ENCODE results near the gene MEIKIN.
"Not testable (repeated sequence)": the region's sequence is repeated elsewhere in the genome, so short reads cannot be mapped to it uniquely, and the experiment has no call there.

Gene MEIKIN

GRCh38 chr5:131790550-131790949, 154.9 kb downstream of the MEIKIN start:
- H3K27me3 Mint-ChIP-seq (ENCODE audit: low read depth): no peaks in the 10 kb centered on the region
- peaks cover 35% of the 10 kb centered on the region for H3K4me1 Mint-ChIP-seq (ENCODE audit: low read depth)
- peaks cover 28% of the 10 kb centered on the region for H3K36me3 Mint-ChIP-seq (ENCODE audit: low read depth)
- H3K27ac Mint-ChIP-seq: no peak overlapping the region
- no peaks in the 10 kb centered on the region for H3K9me3 Mint-ChIP-seq
- H3K4me3 Mint-ChIP-seq: no peak overlapping the region

GRCh38 chr5:131789765-131790164, 155.7 kb downstream of the MEIKIN start:
- Mint-ChIP-seq H3K4me3 (no peak overlapping the region), H3K27me3 (ENCODE audit: low read depth) (no peaks in the 10 kb centered on the region), H3K9me3 (no peaks in the 10 kb centered on the region), H3K27ac (no peak overlapping the region), H3K4me1 (ENCODE audit: low read depth) (peaks cover 30% of the 10 kb centered on the region), H3K36me3 (ENCODE audit: low read depth) (peaks cover 23% of the 10 kb centered on the region)

GRCh38 chr5:131787736-131788135, 157.7 kb downstream of the MEIKIN start:
- Mint-ChIP-seq H3K9me3 (no peaks in the 10 kb centered on the region), H3K27ac (no peak overlapping the region), H3K27me3 (ENCODE audit: low read depth) (no peaks in the 10 kb centered on the region), H3K4me1 (ENCODE audit: low read depth) (peaks cover 20% of the 10 kb centered on the region), H3K4me3 (no peak overlapping the region), H3K36me3 (ENCODE audit: low read depth) (peaks cover 18% of the 10 kb centered on the region)

- no peak overlapping the region for H3K27ac Mint-ChIP-seq
- peaks cover 20% of the 10 kb centered on the region for H3K4me1 Mint-ChIP-seq (ENCODE audit: low read depth)
Observed at GRCh38 chr5:131786900-131787692, 158.4 kb downstream of the MEIKIN start.

GRCh38 chr5:131786036-131786435, 159.4 kb downstream of the MEIKIN start:
- H3K4me1 Mint-ChIP-seq (ENCODE audit: low read depth): peaks cover 23% of the 10 kb centered on the region
- H3K27ac Mint-ChIP-seq: no peak overlapping the region
- no peaks in the 10 kb centered on the region for H3K27me3 Mint-ChIP-seq (ENCODE audit: low read depth)
- H3K36me3 Mint-ChIP-seq (ENCODE audit: low read depth): peaks cover 25% of the 10 kb centered on the region
- no peak overlapping the region for H3K4me3 Mint-ChIP-seq
- no peaks in the 10 kb centered on the region for H3K9me3 Mint-ChIP-seq

More at GRCh38 chr5:131786900-131787692, 158.4 kb downstream of the MEIKIN start:
- no peaks in the 10 kb centered on the region for H3K9me3 Mint-ChIP-seq
- no peak overlapping the region for H3K4me3 Mint-ChIP-seq
- no peaks in the 10 kb centered on the region for H3K27me3 Mint-ChIP-seq (ENCODE audit: low read depth)
- H3K36me3 Mint-ChIP-seq (ENCODE audit: low read depth): peaks cover 19% of the 10 kb centered on the region

- no peak overlapping the region for H3K27ac Mint-ChIP-seq
Observed at GRCh38 chr5:131783874-131784273, 161.6 kb downstream of the MEIKIN start.

GRCh38 chr5:131783357-131783756, 162.1 kb downstream of the MEIKIN start:
- peaks cover 16% of the 10 kb centered on the region for H3K4me1 Mint-ChIP-seq (ENCODE audit: low read depth)

More at GRCh38 chr5:131783874-131784273, 161.6 kb downstream of the MEIKIN start:
- Mint-ChIP-seq H3K4me1 (ENCODE audit: low read depth) (peaks cover 16% of the 10 kb centered on the region), H3K4me3 (no peak overlapping the region), H3K36me3 (ENCODE audit: low read depth) (peaks cover 21% of the 10 kb centered on the region), H3K27me3 (ENCODE audit: low read depth) (no peaks in the 10 kb centered on the region), H3K9me3 (no peaks in the 10 kb centered on the region)

GRCh38 chr5:131782717-131783116, 162.7 kb downstream of the MEIKIN start:
- Mint-ChIP-seq H3K36me3 (ENCODE audit: low read depth) (peaks cover 20% of the 10 kb centered on the region), H3K9me3 (no peaks in the 10 kb centered on the region), H3K4me3 (no peak overlapping the region), H3K4me1 (ENCODE audit: low read depth) (peaks cover 19% of the 10 kb centered on the region), H3K27me3 (ENCODE audit: low read depth) (no peaks in the 10 kb centered on the region), H3K27ac (no peak overlapping the region)

More at GRCh38 chr5:131783357-131783756, 162.1 kb downstream of the MEIKIN start:
- H3K4me3 Mint-ChIP-seq: no peak overlapping the region
- H3K36me3 Mint-ChIP-seq (ENCODE audit: low read depth): peaks cover 20% of the 10 kb centered on the region
- no peak overlapping the region for H3K27ac Mint-ChIP-seq
- no peaks in the 10 kb centered on the region for H3K27me3 Mint-ChIP-seq (ENCODE audit: low read depth)
- H3K9me3 Mint-ChIP-seq: no peaks in the 10 kb centered on the region

GRCh38 chr5:131778141-131778540, 167.3 kb downstream of the MEIKIN start:
- not testable (repeated sequence) for H3K4me3 Mint-ChIP-seq; H3K27me3 Mint-ChIP-seq (ENCODE audit: low read depth); H3K9me3 Mint-ChIP-seq; H3K27ac Mint-ChIP-seq
- Mint-ChIP-seq H3K36me3 (ENCODE audit: low read depth) (peaks cover 20% of the 10 kb centered on the region), H3K4me1 (ENCODE audit: low read depth) (peaks cover 12% of the 10 kb centered on the region)

GRCh38 chr5:131776450-131776849, 169.0 kb downstream of the MEIKIN start:
- no peaks in the 10 kb centered on the region for H3K27me3 Mint-ChIP-seq (ENCODE audit: low read depth)
- H3K27ac Mint-ChIP-seq: no peak overlapping the region
- peaks cover 13% of the 10 kb centered on the region for H3K36me3 Mint-ChIP-seq (ENCODE audit: low read depth)
- H3K9me3 Mint-ChIP-seq: no peaks in the 10 kb centered on the region
- H3K4me3 Mint-ChIP-seq: no peak overlapping the region
- peaks cover 10% of the 10 kb centered on the region for H3K4me1 Mint-ChIP-seq (ENCODE audit: low read depth)

- H3K27me3 Mint-ChIP-seq (ENCODE audit: low read depth): no peaks in the 10 kb centered on the region
- no peak overlapping the region for H3K4me3 Mint-ChIP-seq
- no peak overlapping the region for H3K27ac Mint-ChIP-seq
Observed at GRCh38 chr5:131774652-131775367, 170.7 kb downstream of the MEIKIN start.

GRCh38 chr5:131773805-131774204, 171.7 kb downstream of the MEIKIN start:
- H3K36me3 Mint-ChIP-seq (ENCODE audit: low read depth): peaks cover 8% of the 10 kb centered on the region
- H3K4me3 Mint-ChIP-seq: no peak overlapping the region
- H3K4me1 Mint-ChIP-seq (ENCODE audit: low read depth): peaks cover 7% of the 10 kb centered on the region
- H3K27ac Mint-ChIP-seq: no peak overlapping the region
- H3K27me3 Mint-ChIP-seq (ENCODE audit: low read depth): no peaks in the 10 kb centered on the region
- H3K9me3 Mint-ChIP-seq: no peaks in the 10 kb centered on the region

More at GRCh38 chr5:131774652-131775367, 170.7 kb downstream of the MEIKIN start:
- H3K4me1 Mint-ChIP-seq (ENCODE audit: low read depth): peaks cover 7% of the 10 kb centered on the region
- H3K36me3 Mint-ChIP-seq (ENCODE audit: low read depth): peaks cover 8% of the 10 kb centered on the region
- H3K9me3 Mint-ChIP-seq: no peaks in the 10 kb centered on the region

GRCh38 chr5:131771692-131772091, 173.8 kb downstream of the MEIKIN start:
- H3K4me3 Mint-ChIP-seq: no peak overlapping the region
- H3K27ac Mint-ChIP-seq: no peak overlapping the region
- no peaks in the 10 kb centered on the region for H3K27me3 Mint-ChIP-seq (ENCODE audit: low read depth)
- H3K4me1 Mint-ChIP-seq (ENCODE audit: low read depth): peaks cover 5% of the 10 kb centered on the region
- peaks cover 3% of the 10 kb centered on the region for H3K9me3 Mint-ChIP-seq
- peaks cover 5% of the 10 kb centered on the region for H3K36me3 Mint-ChIP-seq (ENCODE audit: low read depth)

GRCh38 chr5:131769961-131770360, 175.5 kb downstream of the MEIKIN start:
- peaks cover 10% of the 10 kb centered on the region for H3K9me3 Mint-ChIP-seq
- no peaks in the 10 kb centered on the region for H3K27me3 Mint-ChIP-seq (ENCODE audit: low read depth)
- peaks cover 5% of the 10 kb centered on the region for H3K4me1 Mint-ChIP-seq (ENCODE audit: low read depth)
- peaks cover 10% of the 10 kb centered on the region for H3K36me3 Mint-ChIP-seq (ENCODE audit: low read depth)
- no peak overlapping the region for H3K27ac Mint-ChIP-seq
- H3K4me3 Mint-ChIP-seq: no peak overlapping the region

GRCh38 chr5:131769336-131769735, 176.1 kb downstream of the MEIKIN start:
- peaks cover 11% of the 10 kb centered on the region for H3K36me3 Mint-ChIP-seq (ENCODE audit: low read depth)
- no peaks in the 10 kb centered on the region for H3K27me3 Mint-ChIP-seq (ENCODE audit: low read depth)
- H3K4me3 Mint-ChIP-seq: no peak overlapping the region
- H3K9me3 Mint-ChIP-seq: peaks cover 15% of the 10 kb centered on the region
- H3K27ac Mint-ChIP-seq: no peak overlapping the region
- H3K4me1 Mint-ChIP-seq (ENCODE audit: low read depth): peaks cover 5% of the 10 kb centered on the region

Data from T-helper 1 cell treated with Interleukin-12 subunit alpha and Interleukin-12 subunit beta and Interleukin-4 antibody, amounts not matched to agents 30 μg/mL and 1 μg/mL, for 36 hours (primary cell).